Right lobe of liver (tissue), 4 donors: Measurements from ENCODE around the gene NEK4.

Source experiments
- CTCF ChIP-seq, 4 donors: fragments of 200-600 bp in 3 of 4; fragments of 450-650 bp in 1 of 4; IDR thresholded peaks; one replicate each; pipeline versions ENCODE4 v1.5.1 to v1.8.0; 2016 to 2022; ENCODE audit warnings: antibody characterized with exemption in 4 of 4, mild to moderate bottlenecking in 2 of 4
- POLR2A ChIP-seq: fragments of 450-650 bp; IDR thresholded peaks from one replicate; pipeline ENCODE4 v1.6.1; 2017; ENCODE audit warnings: antibody characterized with exemption, mild to moderate bottlenecking
- donor health status: DM: no; HTN: no; CAD: no.
- donor health status: DM: no; HTN: no; CAD: no.
- donor health status: DM: no; HTN: yes; CAD: no.

- TF ChIP-seq CTCF (IDR thresholded peaks at IDR 0.05) (no peak), POLR2A (no peak)
Observed at GRCh38 chr3:52805270-52806039, 34.7 kb upstream of the NEK4 start.
